Endometrium (tissue), 2 donors: Measurements from ENCODE around the gene NUDT17.

Source experiments
- FAIRE-seq: peaks from 2 replicates; lab custom pipeline; 2012; peaks lifted over from hg19 to GRCh38; lab: Jason Lieb, UNC
- donor health status: control.
- donor health status: control.

NUDT17 gene

GRCh38 chr1:145847827-145848226, 2.4 kb downstream of the NUDT17 start:
- FAIRE-seq = no peak

DNA sequence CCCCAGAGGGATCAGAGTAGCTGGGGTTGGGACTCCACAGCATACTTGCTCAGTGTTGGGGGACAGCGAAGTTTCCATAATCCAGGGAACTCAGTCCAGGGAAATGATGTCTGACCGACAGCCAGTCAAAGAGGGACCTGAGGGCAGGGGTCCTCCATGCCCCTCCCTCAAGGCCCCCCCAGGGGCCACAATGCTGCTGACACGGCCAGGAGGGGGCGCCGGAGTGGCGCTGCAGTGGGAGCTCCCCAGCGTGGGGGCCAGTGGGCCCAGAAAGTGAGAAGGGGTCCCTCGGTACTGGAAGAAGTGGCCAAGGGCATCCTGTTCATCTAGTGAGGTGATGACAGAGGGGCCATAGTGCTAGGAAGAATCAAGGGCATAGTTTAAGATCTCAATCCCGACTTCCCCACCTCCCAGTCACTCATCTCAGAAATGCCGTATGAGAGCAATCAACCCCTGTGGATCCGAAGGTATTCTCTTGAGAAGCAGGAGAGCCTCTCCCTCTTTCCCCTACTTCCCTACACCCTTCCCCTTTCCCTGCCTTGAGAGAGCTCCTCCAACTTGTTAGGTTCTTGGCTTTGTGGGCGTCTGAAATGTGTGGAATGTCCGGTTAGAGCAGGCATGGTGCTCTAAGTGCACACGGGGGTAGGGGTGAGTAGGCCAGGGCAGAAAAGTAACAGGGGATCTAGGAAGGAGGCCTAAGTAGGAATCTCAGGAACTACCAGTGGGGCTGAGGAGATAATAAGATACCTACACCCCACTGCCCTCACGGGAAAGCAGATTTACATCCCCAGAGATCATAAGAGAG, 4.1 kb downstream of the NUDT17 start:
- no peak for FAIRE-seq

- no peak for FAIRE-seq
These were observed 10.1 kb downstream of the NUDT17 start for GRCh38 chr1:145855426-145855948.

- no peak for FAIRE-seq
These were observed 11.7 kb downstream of the NUDT17 start for GRCh38 chr1:145857170-145857569.

DNA sequence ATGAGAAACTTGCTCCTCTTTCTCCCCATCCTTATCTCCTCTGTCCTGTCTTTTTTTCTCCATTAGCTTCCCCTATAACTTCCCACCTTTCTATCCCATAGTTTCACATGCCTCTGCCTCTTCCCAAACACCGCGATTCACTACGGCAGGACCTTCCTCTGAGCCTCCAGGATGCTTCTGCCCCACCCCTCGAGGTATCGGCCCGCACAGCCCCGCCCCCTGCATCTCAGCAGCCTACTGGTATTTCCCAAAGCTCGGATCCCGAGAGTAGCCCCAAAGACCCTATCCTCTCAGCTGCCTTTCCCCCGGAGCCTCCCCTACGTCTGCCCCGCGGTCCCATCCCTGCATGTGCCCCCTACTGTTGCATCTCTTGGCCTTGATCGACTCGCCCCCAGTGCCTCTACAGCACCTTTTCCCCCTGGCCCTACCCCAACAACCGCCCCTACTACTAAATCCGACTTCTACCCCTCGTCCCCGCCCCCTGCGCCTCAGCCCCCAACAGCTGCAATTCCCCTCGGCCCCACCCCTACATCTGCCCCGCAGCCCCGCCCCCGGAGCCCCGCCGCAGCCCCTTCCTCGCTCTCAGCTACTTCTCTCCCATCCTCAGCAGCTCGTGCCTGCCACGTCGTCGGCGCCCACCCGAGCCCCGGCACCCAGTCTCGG, 12.9 kb downstream of the NUDT17 start:
- FAIRE-seq = no peak

GRCh38 chr1:145858901-145859490, 13.6 kb downstream of the NUDT17 start, which contains the start of gene PIAS3:
Gene PIAS3 (minus strand): TSS chr1:145859081. CDS start chr1:145858990, 91 bp downstream.
- FAIRE-seq = no peak

DNA sequence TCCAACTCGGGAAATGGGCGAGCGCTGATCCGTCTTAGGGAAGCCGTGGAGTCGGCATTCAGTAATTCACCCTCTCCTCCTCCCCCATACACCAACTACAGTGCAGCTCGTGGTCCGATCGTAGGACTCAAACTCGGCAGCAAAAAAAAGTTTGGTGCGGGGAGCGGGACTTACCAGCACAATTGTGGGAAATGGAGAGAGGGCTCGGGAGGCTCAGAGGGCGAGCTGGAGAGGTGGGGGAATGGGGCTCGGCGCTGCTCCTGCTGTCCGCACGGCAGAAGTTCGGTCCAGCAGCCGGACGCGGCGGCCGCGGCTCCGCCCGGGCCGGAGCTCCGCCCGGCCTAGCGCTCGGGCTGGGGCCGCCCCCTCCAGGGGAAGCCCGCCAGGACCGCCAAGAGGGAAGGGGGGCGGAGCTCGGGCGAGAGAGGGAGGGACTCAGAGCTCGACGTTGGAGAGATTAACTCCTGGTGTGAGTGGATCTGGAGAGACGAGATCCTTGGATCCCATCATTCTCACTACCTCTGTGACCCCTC, 14.1 kb downstream of the NUDT17 start:
- no peak for FAIRE-seq

- no peak for FAIRE-seq
These were observed 18.0 kb downstream of the NUDT17 start for GRCh38 chr1:145863282-145864018.

DNA sequence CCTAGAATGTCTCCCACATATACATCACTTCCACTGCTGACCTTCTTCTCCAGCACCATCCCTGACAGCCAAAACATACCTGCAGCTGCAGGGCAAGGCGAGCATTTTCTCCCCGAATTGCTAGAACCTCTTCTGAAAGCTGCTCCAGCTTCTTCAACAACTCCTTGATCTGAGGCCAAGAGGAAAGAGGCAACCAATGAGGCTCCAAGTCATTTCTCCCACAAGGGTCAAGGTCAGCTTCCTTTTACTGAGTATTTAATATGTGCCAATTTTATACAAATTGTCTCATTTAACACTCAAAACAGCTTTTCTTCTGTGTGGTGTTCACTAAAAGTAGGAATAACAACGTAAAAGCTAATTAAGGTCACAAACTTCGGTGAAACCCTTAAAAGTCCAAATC, 22.8 kb downstream of the NUDT17 start:
- FAIRE-seq = no peak

DNA sequence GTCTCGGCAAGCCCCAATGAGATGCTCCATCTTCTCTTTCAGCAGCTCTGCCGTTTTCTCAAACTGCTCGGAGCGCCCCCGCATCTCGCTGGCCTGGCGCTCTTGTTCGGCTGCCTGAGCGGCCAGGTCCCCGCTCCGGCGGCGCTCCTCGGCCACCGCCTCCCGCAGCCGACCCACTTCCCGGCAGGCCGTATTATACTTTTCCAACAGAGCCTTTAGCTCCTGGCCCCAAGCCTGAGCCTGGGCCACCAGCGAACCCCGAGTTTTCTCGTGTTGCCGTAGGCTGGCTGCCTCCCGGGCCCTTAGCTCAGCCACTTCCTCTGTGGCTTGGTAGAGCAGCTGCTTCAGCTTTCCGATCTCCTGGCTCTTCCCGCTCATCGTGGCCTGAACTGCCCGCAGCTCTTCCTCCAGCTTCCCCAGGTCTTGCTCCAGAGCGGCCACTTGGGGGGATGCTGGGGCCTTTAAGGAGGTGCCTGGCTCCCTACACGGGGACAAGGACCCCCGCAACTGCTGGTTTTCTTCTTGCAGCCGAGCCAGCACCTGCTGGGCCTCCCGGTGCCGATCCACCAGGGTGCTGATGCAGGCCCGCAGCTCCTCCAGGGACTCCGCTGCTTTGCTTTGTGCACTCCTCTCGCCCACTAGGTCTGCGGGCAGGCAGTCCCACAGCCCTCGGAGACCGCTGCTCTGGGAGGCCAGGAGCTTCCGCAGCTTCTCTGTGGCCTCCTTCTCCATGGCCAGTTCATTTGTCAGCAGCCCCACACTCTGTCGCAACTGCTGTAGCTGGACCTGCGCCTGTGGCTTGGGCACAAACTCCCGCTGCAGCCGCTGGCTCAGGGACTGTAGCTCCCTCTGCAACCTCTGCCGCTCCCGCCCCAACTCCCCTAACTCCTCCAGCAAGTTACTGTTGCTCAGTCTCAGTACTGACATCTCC, 26.8 kb downstream of the NUDT17 start:
- no peak for FAIRE-seq

DNA sequence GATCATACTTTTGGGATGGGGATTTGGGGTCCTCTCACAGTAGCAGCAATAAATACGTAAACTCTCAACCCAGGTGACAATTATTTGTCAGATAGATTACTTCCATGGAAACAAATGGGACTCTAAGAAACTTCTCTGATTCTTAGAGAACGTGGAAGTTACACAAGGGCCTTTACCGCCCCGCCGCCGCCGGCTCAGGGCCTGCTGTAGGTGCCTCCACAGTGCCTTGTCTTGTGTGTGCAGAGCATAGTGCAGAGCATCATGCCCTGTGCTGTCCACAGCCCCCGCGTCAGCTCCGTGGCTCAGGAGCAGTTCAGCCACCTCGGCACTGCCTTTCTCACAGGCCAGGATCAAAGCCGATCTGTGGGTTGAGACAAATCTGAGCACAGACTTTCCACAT, 29.2 kb downstream of the NUDT17 start:
- no peak for FAIRE-seq

DNA sequence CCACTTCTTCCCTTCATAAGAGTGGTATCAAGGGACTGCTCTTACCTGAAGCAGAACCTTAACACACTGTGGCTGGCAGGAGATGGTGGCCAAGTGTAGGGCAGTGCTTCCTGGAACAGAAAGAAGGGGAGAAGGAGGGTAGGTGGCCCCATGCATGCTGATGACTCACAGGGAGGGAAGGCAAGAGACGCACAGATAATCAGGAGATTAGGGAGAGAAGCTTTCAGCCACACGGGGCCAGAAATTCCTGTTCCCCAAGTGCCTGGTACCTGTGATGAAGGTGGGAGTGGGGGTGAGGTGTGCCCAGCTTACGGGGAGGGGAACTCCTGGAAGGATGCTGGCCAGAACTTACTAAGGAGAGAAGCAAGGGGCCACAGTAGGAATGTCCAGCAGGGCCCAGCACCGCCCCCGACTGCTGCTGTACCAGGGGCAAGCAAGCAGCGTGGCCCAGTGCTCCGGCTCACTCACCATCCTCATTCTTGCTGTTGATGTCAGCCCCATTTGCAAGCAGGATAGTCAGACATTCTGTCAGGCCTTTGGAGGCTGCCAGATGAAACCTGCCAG, 32.6 kb downstream of the NUDT17 start:
- no peak for FAIRE-seq

- FAIRE-seq = no peak
These were observed 33.3 kb downstream of the NUDT17 start for GRCh38 chr1:145878724-145879123.

- no peak for FAIRE-seq
These were observed 34.3 kb downstream of the NUDT17 start for GRCh38 chr1:145879775-145880174.

GRCh38 chr1:145884675-145885074, 39.2 kb downstream of the NUDT17 start:
- no peak for FAIRE-seq

- no peak for FAIRE-seq
These were observed 40.4 kb downstream of the NUDT17 start, which contains the start of gene ANKRD35 for GRCh38 chr1:145885738-145886287. Gene ANKRD35 (minus strand): TSS chr1:145885866. CDS start chr1:145885758, 108 bp downstream.

- no peak for FAIRE-seq
These were observed 41.0 kb downstream of the NUDT17 start for GRCh38 chr1:145886390-145886789.

GRCh38 chr1:145886816-145887215, 41.4 kb downstream of the NUDT17 start:
- no peak for FAIRE-seq

GRCh38 chr1:145887631-145888030, 42.2 kb downstream of the NUDT17 start:
- no peak for FAIRE-seq

- FAIRE-seq = no peak
These were observed 44.3 kb downstream of the NUDT17 start for GRCh38 chr1:145889722-145890121.
